ENCODE measurements around the gene TMEM52. TPM values are rescaled to one million over a fixed set of nuclear protein-coding genes. Genes with fewer than 3 reads are reported as not detected.

The TMEM52 gene
- polyA plus RNA-seq, 2 donors, result 2.1 TPM

- Histone ChIP-seq H3K4me3 (ENCODE audit: low read depth in 1 of 2, low read length in 2 of 2) (no peak overlapping the region), H3K4me1 (ENCODE audit: control insufficient read depth in 2 of 2, insufficient read depth in 2 of 2, low read length in 1 of 2) (peaks cover 0 to 10% of the 10 kb centered on the region in 2 donors), H3K27me3 (ENCODE audit: control insufficient read depth in 1 of 2, insufficient read depth in 2 of 2, low read length in 2 of 2) (no peaks in the 10 kb centered on the region), H3K36me3 (ENCODE audit: control insufficient read depth in 2 of 2, insufficient read depth in 2 of 2, low read length in 1 of 2) (no peaks in the 10 kb centered on the region), H3K27ac (ENCODE audit: low read depth in 2 of 2, low read length in 1 of 2) (no peak overlapping the region), H3K9me3 (ENCODE audit: control insufficient read depth in 2 of 2, insufficient read depth in 1 of 2, low read depth in 1 of 2, low read length in 1 of 2) (peaks cover 0 to 4% of the 10 kb centered on the region in 2 donors)
- 57 to 59% methylated on average over 16 of the region's 16 CpGs for WGBS, 2 donors
Measured at GRCh38 chr1:1899266-1899966, 19.7 kb downstream of the TMEM52 start.

GRCh38 chr1:1898246-1898933 is 20.7 kb downstream of the TMEM52 start:
- Histone ChIP-seq H3K4me3 (ENCODE audit: low read depth in 1 of 2, low read length in 2 of 2) (no peak overlapping the region), H3K4me1 (ENCODE audit: control insufficient read depth in 2 of 2, insufficient read depth in 2 of 2, low read length in 1 of 2) (peaks cover 3 to 17% of the 10 kb centered on the region in 2 donors), H3K27ac (ENCODE audit: low read depth in 2 of 2, low read length in 1 of 2) (no peak overlapping the region), H3K27me3 (ENCODE audit: control insufficient read depth in 1 of 2, insufficient read depth in 2 of 2, low read length in 2 of 2) (no peaks in the 10 kb centered on the region), H3K36me3 (ENCODE audit: control insufficient read depth in 2 of 2, insufficient read depth in 2 of 2, low read length in 1 of 2) (no peaks in the 10 kb centered on the region), H3K9me3 (ENCODE audit: control insufficient read depth in 2 of 2, insufficient read depth in 1 of 2, low read depth in 1 of 2, low read length in 1 of 2) (peaks cover 0 to 4% of the 10 kb centered on the region in 2 donors)
- WGBS, 2 donors, result 91 to 92% methylated on average over 6 of the region's 6 CpGs

- Histone ChIP-seq H3K9me3 (ENCODE audit: control insufficient read depth in 2 of 2, insufficient read depth in 1 of 2, low read depth in 1 of 2, low read length in 1 of 2) (peaks cover 0 to 4% of the 10 kb centered on the region in 2 donors), H3K4me1 (ENCODE audit: control insufficient read depth in 2 of 2, insufficient read depth in 2 of 2, low read length in 1 of 2) (peaks cover 6 to 29% of the 10 kb centered on the region in 2 donors), H3K4me3 (ENCODE audit: low read depth in 1 of 2, low read length in 2 of 2) (no peak overlapping the region), H3K27ac (ENCODE audit: low read depth in 2 of 2, low read length in 1 of 2) (no peak overlapping the region), H3K36me3 (ENCODE audit: control insufficient read depth in 2 of 2, insufficient read depth in 2 of 2, low read length in 1 of 2) (no peaks in the 10 kb centered on the region), H3K27me3 (ENCODE audit: control insufficient read depth in 1 of 2, insufficient read depth in 2 of 2, low read length in 2 of 2) (no peaks in the 10 kb centered on the region)
- WGBS, 2 donors, result 71 to 75% methylated on average over 14 of the region's 14 CpGs
Measured at GRCh38 chr1:1895456-1896336, 23.4 kb downstream of the TMEM52 start.

GRCh38 chr1:1895060-1895418 is 24.0 kb downstream of the TMEM52 start:
- WGBS, 2 donors, result 33 to 42% methylated on average over 10 of the region's 10 CpGs
- H3K27ac ChIP-seq (ENCODE audit: low read depth in 2 of 2, low read length in 1 of 2), result no peak overlapping the region

GRCh38 chr1:1894354-1895059 is 24.6 kb downstream of the TMEM52 start:
- H3K9me3 ChIP-seq (ENCODE audit: control insufficient read depth in 2 of 2, insufficient read depth in 1 of 2, low read depth in 1 of 2, low read length in 1 of 2), result peaks cover 0 to 4% of the 10 kb centered on the region in 2 donors
- peaks cover 6 to 29% of the 10 kb centered on the region in 2 donors for H3K4me1 ChIP-seq (ENCODE audit: control insufficient read depth in 2 of 2, insufficient read depth in 2 of 2, low read length in 1 of 2)
- H3K36me3 ChIP-seq (ENCODE audit: control insufficient read depth in 2 of 2, insufficient read depth in 2 of 2, low read length in 1 of 2), result no peaks in the 10 kb centered on the region
- WGBS, 2 donors, result 18 to 27% methylated on average over 14 of the region's 14 CpGs
- H3K27ac ChIP-seq (ENCODE audit: low read depth in 2 of 2, low read length in 1 of 2), result peak overlapping the region in 1 of 2 donors; percentile 0
- H3K27me3 ChIP-seq (ENCODE audit: control insufficient read depth in 1 of 2, insufficient read depth in 2 of 2, low read length in 2 of 2), result no peaks in the 10 kb centered on the region
- H3K4me3 ChIP-seq (ENCODE audit: low read depth in 1 of 2, low read length in 2 of 2), result no peak overlapping the region

More at GRCh38 chr1:1895060-1895418, 24.0 kb downstream of the TMEM52 start:
- peaks cover 6 to 29% of the 10 kb centered on the region in 2 donors for H3K4me1 ChIP-seq (ENCODE audit: control insufficient read depth in 2 of 2, insufficient read depth in 2 of 2, low read length in 1 of 2)
- H3K9me3 ChIP-seq (ENCODE audit: control insufficient read depth in 2 of 2, insufficient read depth in 1 of 2, low read depth in 1 of 2, low read length in 1 of 2), result peaks cover 0 to 4% of the 10 kb centered on the region in 2 donors
- no peaks in the 10 kb centered on the region for H3K36me3 ChIP-seq (ENCODE audit: control insufficient read depth in 2 of 2, insufficient read depth in 2 of 2, low read length in 1 of 2)
- H3K27me3 ChIP-seq (ENCODE audit: control insufficient read depth in 1 of 2, insufficient read depth in 2 of 2, low read length in 2 of 2), result no peaks in the 10 kb centered on the region
- H3K4me3 ChIP-seq (ENCODE audit: low read depth in 1 of 2, low read length in 2 of 2), result no peak overlapping the region

GRCh38 chr1:1893997-1894353 is 25.1 kb downstream of the TMEM52 start:
- H3K4me3 ChIP-seq (ENCODE audit: low read depth in 1 of 2, low read length in 2 of 2), result no peak overlapping the region
- no peaks in the 10 kb centered on the region for H3K36me3 ChIP-seq (ENCODE audit: control insufficient read depth in 2 of 2, insufficient read depth in 2 of 2, low read length in 1 of 2)
- WGBS, 2 donors, result 91 to 100% methylated on average over 1 to 2 of the region's 2 CpGs
- H3K27ac ChIP-seq (ENCODE audit: low read depth in 2 of 2, low read length in 1 of 2), result no peak overlapping the region
- peaks cover 6 to 29% of the 10 kb centered on the region in 2 donors for H3K4me1 ChIP-seq (ENCODE audit: control insufficient read depth in 2 of 2, insufficient read depth in 2 of 2, low read length in 1 of 2)
- no peaks in the 10 kb centered on the region for H3K27me3 ChIP-seq (ENCODE audit: control insufficient read depth in 1 of 2, insufficient read depth in 2 of 2, low read length in 2 of 2)
- H3K9me3 ChIP-seq (ENCODE audit: control insufficient read depth in 2 of 2, insufficient read depth in 1 of 2, low read depth in 1 of 2, low read length in 1 of 2), result peaks cover 0 to 2% of the 10 kb centered on the region in 2 donors

GRCh38 chr1:1893291-1893985 is 25.6 kb downstream of the TMEM52 start:
- WGBS, 2 donors, result 84 to 86% methylated on average over 19 of the region's 19 CpGs
- no peak overlapping the region for H3K4me3 ChIP-seq (ENCODE audit: low read depth in 1 of 2, low read length in 2 of 2)
- no peak overlapping the region for H3K27ac ChIP-seq (ENCODE audit: low read depth in 2 of 2, low read length in 1 of 2)
- no peaks in the 10 kb centered on the region for H3K36me3 ChIP-seq (ENCODE audit: control insufficient read depth in 2 of 2, insufficient read depth in 2 of 2, low read length in 1 of 2)
- H3K27me3 ChIP-seq (ENCODE audit: control insufficient read depth in 1 of 2, insufficient read depth in 2 of 2, low read length in 2 of 2), result no peaks in the 10 kb centered on the region
- H3K4me1 ChIP-seq (ENCODE audit: control insufficient read depth in 2 of 2, insufficient read depth in 2 of 2, low read length in 1 of 2), result peaks cover 6 to 32% of the 10 kb centered on the region in 2 donors
- H3K9me3 ChIP-seq (ENCODE audit: control insufficient read depth in 2 of 2, insufficient read depth in 1 of 2, low read depth in 1 of 2, low read length in 1 of 2), result no peaks in the 10 kb centered on the region

GRCh38 chr1:1892763-1893120 is 26.3 kb downstream of the TMEM52 start:
- 45 to 52% methylated on average over 7 of the region's 7 CpGs for WGBS, 2 donors
- peak overlapping the region in 1 of 2 donors; percentile 94 for H3K27ac ChIP-seq (ENCODE audit: low read depth in 2 of 2, low read length in 1 of 2)
- H3K27me3 ChIP-seq (ENCODE audit: control insufficient read depth in 1 of 2, insufficient read depth in 2 of 2, low read length in 2 of 2), result no peaks in the 10 kb centered on the region
- no peak overlapping the region for H3K4me3 ChIP-seq (ENCODE audit: low read depth in 1 of 2, low read length in 2 of 2)
- H3K9me3 ChIP-seq (ENCODE audit: control insufficient read depth in 2 of 2, insufficient read depth in 1 of 2, low read depth in 1 of 2, low read length in 1 of 2), result no peaks in the 10 kb centered on the region
- H3K4me1 ChIP-seq (ENCODE audit: control insufficient read depth in 2 of 2, insufficient read depth in 2 of 2, low read length in 1 of 2), result peaks cover 9 to 35% of the 10 kb centered on the region in 2 donors
- no peaks in the 10 kb centered on the region for H3K36me3 ChIP-seq (ENCODE audit: control insufficient read depth in 2 of 2, insufficient read depth in 2 of 2, low read length in 1 of 2)

All from esophagus (tissue), 2 donors.